Nephron progenitor cell (in vitro differentiated cells): ENCODE results near the gene GPR132.

Experiments
- DNase-seq: peaks from one replicate; pipeline ENCODE4 v3.0.0; 2021
- H3K27ac Mint-ChIP-seq: 2 replicates; pipeline ENCODE4 v1.8.0; 2021; ENCODE audit warnings: mild to moderate bottlenecking, moderate library complexity, mixed read lengths
- H3K27me3 Mint-ChIP-seq: 2 replicates; pipeline ENCODE4 v1.8.0; 2021; ENCODE audit warnings: mild to moderate bottlenecking, low read depth, mixed read lengths; ENCODE audit not compliant: poor library complexity
- H3K36me3 Mint-ChIP-seq: 2 replicates; pipeline ENCODE4 v1.8.0; 2021; ENCODE audit warnings: low read depth, mixed read lengths
- H3K4me1 Mint-ChIP-seq: 2 replicates; pipeline ENCODE4 v1.8.0; 2021; ENCODE audit warnings: mixed read lengths
- H3K4me3 Mint-ChIP-seq: 2 replicates; pipeline ENCODE4 v1.8.0; 2021; ENCODE audit warnings: mild to moderate bottlenecking, moderate library complexity, mixed read lengths
- H3K9me3 Mint-ChIP-seq: 2 replicates; pipeline ENCODE4 v1.8.0; 2021; ENCODE audit warnings: mild to moderate bottlenecking, moderate library complexity, mixed read lengths
- TF ChIP-seq, protein P1 (sequence below): fragments of 200-600 bp; sonication (generic); IDR thresholded peaks from 2 replicates; pipeline ENCODE4 v1.5.0; 2021; ENCODE audit warnings: antibody characterized with exemption

Gene GPR132

GRCh38 chr14:105052110-105052458, 13.1 kb downstream of the GPR132 start:
- no peaks in the 10 kb centered on the region for H3K36me3 Mint-ChIP-seq
- H3K4me3 Mint-ChIP-seq, result no peak overlapping the region
- TF ChIP-seq, protein P1, sequence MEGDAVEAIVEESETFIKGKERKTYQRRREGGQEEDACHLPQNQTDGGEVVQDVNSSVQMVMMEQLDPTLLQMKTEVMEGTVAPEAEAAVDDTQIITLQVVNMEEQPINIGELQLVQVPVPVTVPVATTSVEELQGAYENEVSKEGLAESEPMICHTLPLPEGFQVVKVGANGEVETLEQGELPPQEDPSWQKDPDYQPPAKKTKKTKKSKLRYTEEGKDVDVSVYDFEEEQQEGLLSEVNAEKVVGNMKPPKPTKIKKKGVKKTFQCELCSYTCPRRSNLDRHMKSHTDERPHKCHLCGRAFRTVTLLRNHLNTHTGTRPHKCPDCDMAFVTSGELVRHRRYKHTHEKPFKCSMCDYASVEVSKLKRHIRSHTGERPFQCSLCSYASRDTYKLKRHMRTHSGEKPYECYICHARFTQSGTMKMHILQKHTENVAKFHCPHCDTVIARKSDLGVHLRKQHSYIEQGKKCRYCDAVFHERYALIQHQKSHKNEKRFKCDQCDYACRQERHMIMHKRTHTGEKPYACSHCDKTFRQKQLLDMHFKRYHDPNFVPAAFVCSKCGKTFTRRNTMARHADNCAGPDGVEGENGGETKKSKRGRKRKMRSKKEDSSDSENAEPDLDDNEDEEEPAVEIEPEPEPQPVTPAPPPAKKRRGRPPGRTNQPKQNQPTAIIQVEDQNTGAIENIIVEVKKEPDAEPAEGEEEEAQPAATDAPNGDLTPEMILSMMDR, result no peak
- no peak overlapping the region for H3K27ac Mint-ChIP-seq
- H3K4me1 Mint-ChIP-seq, result peaks cover 25% of the 10 kb centered on the region
- no peaks in the 10 kb centered on the region for H3K9me3 Mint-ChIP-seq
- peaks cover 62% of the 10 kb centered on the region for H3K27me3 Mint-ChIP-seq
- DNase-seq, result no peak

DNA sequence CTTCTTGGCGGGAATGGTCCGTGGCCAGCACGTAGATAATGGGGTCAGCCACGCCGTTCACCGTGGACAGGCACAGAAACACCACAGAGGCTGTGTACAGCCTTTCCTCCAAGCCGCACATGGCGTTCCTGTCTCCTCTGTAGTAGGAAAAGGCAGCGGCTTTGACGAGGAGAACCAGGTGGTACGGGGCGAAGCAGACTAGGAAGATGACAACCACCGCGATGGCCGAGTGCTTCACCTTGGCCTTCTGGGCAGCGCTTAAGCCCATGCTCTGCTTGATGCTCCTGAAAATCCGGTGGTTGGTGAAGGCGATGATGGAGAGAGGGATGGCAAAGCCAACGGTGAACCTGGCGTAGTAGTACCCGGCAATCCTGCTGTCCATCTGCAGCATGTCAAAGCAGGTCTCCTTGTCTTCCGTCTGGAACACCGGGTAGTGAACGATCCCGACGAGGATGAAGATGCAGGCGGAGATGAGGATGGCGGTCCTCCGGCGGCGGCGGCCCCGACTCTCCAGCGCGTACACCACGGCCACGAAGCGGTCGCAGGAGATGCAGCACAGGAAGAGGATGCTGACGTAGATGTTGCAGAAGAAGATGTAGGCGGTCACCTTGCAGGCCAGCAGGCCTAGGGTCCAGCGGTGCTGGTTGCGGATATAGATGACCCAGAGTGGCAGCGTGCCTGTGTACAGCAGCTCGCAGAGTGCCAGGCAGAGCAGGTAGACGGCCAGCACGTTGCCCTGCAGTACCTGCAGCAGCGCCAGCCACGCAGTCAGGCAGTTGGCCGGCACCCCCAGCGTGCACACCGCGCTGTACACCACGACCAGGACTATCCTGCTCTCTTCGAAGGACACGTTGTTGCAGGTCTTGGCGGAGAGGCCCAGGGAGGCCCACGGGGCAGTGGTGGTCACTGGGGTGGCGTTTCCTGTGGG, 13.8 kb downstream of the GPR132 start:
- peaks cover 56% of the 10 kb centered on the region for H3K27me3 Mint-ChIP-seq
- no peaks in the 10 kb centered on the region for H3K9me3 Mint-ChIP-seq
- TF ChIP-seq, protein P1, result no peak
- H3K4me1 Mint-ChIP-seq, result peaks cover 18% of the 10 kb centered on the region
- H3K36me3 Mint-ChIP-seq, result no peaks in the 10 kb centered on the region
- no peak overlapping the region for H3K27ac Mint-ChIP-seq
- H3K4me3 Mint-ChIP-seq, result no peak overlapping the region
- no peak for DNase-seq

DNA sequence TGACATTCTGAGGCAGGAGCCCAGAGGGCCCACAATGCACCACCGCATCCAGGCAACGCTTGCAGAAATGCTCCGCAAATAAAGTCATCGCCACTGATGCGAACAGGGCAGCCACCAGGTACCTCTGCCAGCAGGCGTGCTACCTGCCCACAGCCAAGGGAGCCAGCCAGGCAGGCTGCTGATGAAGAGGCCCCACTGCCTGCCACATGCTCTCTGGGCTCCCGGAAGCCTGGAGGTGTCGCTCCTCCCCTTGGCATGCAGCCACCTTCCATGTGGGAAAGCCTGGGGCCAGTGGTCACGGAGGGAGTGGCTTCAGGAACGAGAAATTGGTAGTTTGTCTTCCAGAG, 14.7 kb downstream of the GPR132 start:
- no peak for DNase-seq
- H3K4me3 Mint-ChIP-seq, result no peak overlapping the region
- peaks cover 13% of the 10 kb centered on the region for H3K4me1 Mint-ChIP-seq
- H3K27ac Mint-ChIP-seq, result no peak overlapping the region
- TF ChIP-seq, protein P1, result no peak
- H3K36me3 Mint-ChIP-seq, result no peaks in the 10 kb centered on the region
- H3K9me3 Mint-ChIP-seq, result no peaks in the 10 kb centered on the region
- peaks cover 53% of the 10 kb centered on the region for H3K27me3 Mint-ChIP-seq

DNA sequence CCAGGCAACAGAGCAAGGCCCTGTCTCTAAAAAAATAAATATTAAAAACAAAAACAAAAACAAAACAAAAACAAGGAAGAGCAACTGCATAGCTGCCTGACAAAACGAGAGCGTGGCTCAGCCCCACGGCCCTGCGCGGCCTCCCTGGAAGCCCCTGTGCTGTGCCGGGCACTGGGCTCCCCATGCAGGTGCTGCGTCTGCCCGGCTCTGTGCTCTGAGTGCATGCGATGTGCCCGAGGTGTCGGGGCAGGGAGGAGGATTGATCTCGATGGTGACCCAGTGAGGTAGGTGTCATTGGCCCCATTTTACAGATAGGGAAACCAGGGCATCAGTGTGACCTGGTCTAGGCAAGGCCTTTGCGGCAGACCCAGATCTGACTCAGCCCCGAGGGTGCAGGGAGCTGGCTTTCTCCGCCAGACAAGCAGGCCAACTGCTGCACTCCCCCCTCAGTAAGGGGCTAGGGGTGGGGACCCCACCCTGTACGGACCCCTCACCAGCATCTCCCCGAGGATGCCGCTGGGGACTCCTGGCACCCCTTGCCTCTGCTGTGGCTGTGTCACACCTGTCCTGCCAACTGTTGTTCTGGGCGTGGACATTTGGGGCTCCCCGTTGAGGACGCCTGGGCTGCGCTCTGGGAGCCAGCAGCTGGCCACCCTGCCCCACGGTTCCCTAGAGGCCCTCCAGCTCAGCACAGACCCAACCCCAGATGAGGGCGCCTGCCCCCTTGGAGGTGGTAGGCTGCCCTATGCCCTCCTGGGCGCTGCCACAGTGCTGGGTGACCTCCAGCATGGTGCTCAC, 15.3 kb downstream of the GPR132 start:
- Mint-ChIP-seq H3K4me3 (no peak overlapping the region), H3K36me3 (no peaks in the 10 kb centered on the region), H3K4me1 (peaks cover 9% of the 10 kb centered on the region), H3K9me3 (no peaks in the 10 kb centered on the region), H3K27me3 (peaks cover 53% of the 10 kb centered on the region), H3K27ac (no peak overlapping the region)
- no peak for DNase-seq
- TF ChIP-seq, protein P1, result no peak

GRCh38 chr14:105047283-105048016, 17.8 kb downstream of the GPR132 start:
- no peak for DNase-seq
- no peaks in the 10 kb centered on the region for H3K36me3 Mint-ChIP-seq
- no peak overlapping the region for H3K27ac Mint-ChIP-seq

More at GRCh38 chr14:105047283-105048016, 17.8 kb downstream of the GPR132 start:
- TF ChIP-seq, protein P1, result no peak
- Mint-ChIP-seq H3K27me3 (peaks cover 56% of the 10 kb centered on the region), H3K4me1 (peaks cover 4% of the 10 kb centered on the region), H3K4me3 (no peak overlapping the region), H3K9me3 (no peaks in the 10 kb centered on the region)
